GM23248 (cell line): ENCODE data around the gene ZNF385D.

Experiments used
- EZH2 ChIP-seq: fragments of 200-600 bp; sonication (generic); IDR thresholded peaks from 2 replicates; pipeline ENCODE4 v1.6.1; 2018; ENCODE audit warnings: antibody characterized with exemption, mild to moderate bottlenecking; ENCODE audit not compliant: insufficient read depth, poor library complexity, severe bottlenecking
- EZH2phosphoT487 ChIP-seq: fragments of 200-600 bp; sonication (generic); IDR thresholded peaks from 2 replicates; pipeline ENCODE4 v1.6.1; 2018; ENCODE audit warnings: antibody characterized with exemption, moderate library complexity, mild to moderate bottlenecking, low read depth; ENCODE audit not compliant: insufficient read depth

- TF ChIP-seq EZH2, result no peak
- no peak for TF ChIP-seq EZH2phosphoT487
These were observed 230.7 kb downstream of the ZNF385D start for GRCh38 chr3:21520106-21520963.
